CD4-positive, alpha-beta T cell treated with Interleukin-12 subunit alpha and Interleukin-12 subunit beta, for 1 hour (primary cell): Measurements from ENCODE around the gene HLA-G.
"Not testable (repeated sequence)": the region's sequence is repeated elsewhere in the genome, so short reads cannot be mapped to it uniquely, and the experiment has no call there.

Source experiments
- DNase-seq: peaks from one replicate; pipeline ENCODE4 v3.0.0-alpha.2; 2020

Gene HLA-G

DNA sequence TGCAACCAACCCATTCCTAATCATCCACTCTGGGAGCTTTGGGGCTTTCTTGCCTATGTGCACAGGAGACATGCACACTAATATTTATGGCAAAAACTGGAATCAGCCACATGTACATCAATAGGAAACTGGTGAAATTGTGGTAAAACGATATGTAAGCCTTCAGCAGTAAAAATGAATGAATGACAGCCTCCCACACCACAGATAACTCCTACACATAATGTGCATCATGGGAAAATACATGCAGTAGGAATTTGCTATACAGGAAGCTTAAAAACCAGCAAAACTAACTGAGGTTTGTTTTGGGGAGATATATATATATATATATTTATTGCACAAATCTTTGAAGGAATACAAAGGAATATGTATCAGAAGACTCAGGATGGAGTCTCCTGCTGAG, 47.6 kb downstream of the HLA-G start:
- no peak for DNase-seq

DNA sequence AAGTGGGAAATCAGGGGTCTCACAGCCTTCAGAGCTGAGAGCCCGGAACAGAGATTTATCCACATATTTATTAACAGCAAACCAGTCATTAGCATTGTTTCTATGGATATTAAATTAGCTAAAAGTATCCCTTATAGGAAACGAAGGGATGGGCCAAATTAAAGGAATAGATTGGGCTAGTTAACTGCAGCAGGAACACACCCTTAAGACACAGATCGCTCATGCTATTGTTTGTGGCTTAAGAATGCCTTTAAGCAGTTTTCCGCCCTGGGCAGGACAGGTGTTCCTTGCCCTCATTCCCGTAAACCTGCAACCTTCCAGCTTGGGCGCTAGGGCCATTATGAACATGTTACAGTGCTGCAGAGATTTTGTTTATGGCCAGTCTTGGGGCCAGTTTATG, 48.1 kb downstream of the HLA-G start:
- DNase-seq = not testable (repeated sequence)
